Measurements from ENCODE around the gene TMEM60. TPM values are rescaled to one million over a fixed set of nuclear protein-coding genes. Genes with fewer than 3 reads are reported as not detected.
"Not testable (repeated sequence)": the region's sequence is repeated elsewhere in the genome, so short reads cannot be mapped to it uniquely, and the experiment has no call there.

TMEM60 gene
- total RNA-seq, 1 donor from 2014 or later = 10.6 TPM

GRCh38 chr7:77811516-77812289 is 13.5 kb upstream of the TMEM60 start:
- no peak for DNase-seq (ENCODE audit: low spot score)

GRCh38 chr7:77808517-77808916 is 10.3 kb upstream of the TMEM60 start:
- no peak for DNase-seq (ENCODE audit: low spot score)

- no peak for DNase-seq (ENCODE audit: low spot score)
Observed at GRCh38 chr7:77806425-77806824, 8.2 kb upstream of the TMEM60 start.

GRCh38 chr7:77802557-77803405 is 4.5 kb upstream of the TMEM60 start:
- no peak for DNase-seq (ENCODE audit: low spot score)

- DNase-seq (ENCODE audit: low spot score) = no peak
Observed at GRCh38 chr7:77800730-77801129, 2.5 kb upstream of the TMEM60 start.

- no peak for DNase-seq (ENCODE audit: low spot score)
Observed at GRCh38 chr7:77800158-77800557, 1.9 kb upstream of the TMEM60 start.

- peak; percentile 54 for DNase-seq (ENCODE audit: low spot score)
Observed at GRCh38 chr7:77799078-77799964, 1.1 kb upstream of the TMEM60 start.

- DNase-seq (ENCODE audit: low spot score) = peak; percentile 52
Observed at GRCh38 chr7:77797734-77798393, 370 bp downstream of the TMEM60 start.

GRCh38 chr7:77796960-77797359 is 1.3 kb downstream of the TMEM60 start:
- DNase-seq (ENCODE audit: low spot score) = no peak

GRCh38 chr7:77796109-77796508 is 2.1 kb downstream of the TMEM60 start:
- no peak for DNase-seq (ENCODE audit: low spot score)

GRCh38 chr7:77794000-77794399 is 4.2 kb downstream of the TMEM60 start:
- no peak for DNase-seq (ENCODE audit: low spot score)

GRCh38 chr7:77791956-77792355 is 6.3 kb downstream of the TMEM60 start:
- DNase-seq (ENCODE audit: low spot score) = no peak

- no peak for DNase-seq (ENCODE audit: low spot score)
Observed at GRCh38 chr7:77791336-77791735, 6.9 kb downstream of the TMEM60 start.

GRCh38 chr7:77788327-77788902 is 9.8 kb downstream of the TMEM60 start:
- no peak for DNase-seq (ENCODE audit: low spot score)

GRCh38 chr7:77786741-77787140 is 11.5 kb downstream of the TMEM60 start:
- DNase-seq (ENCODE audit: low spot score) = no peak

- DNase-seq (ENCODE audit: low spot score) = no peak
Observed at GRCh38 chr7:77786018-77786417, 12.2 kb downstream of the TMEM60 start.

- DNase-seq (ENCODE audit: low spot score) = not testable (repeated sequence)
Observed at GRCh38 chr7:77784426-77784825, 13.8 kb downstream of the TMEM60 start.

- no peak for DNase-seq (ENCODE audit: low spot score)
Observed at GRCh38 chr7:77783545-77783944, 14.7 kb downstream of the TMEM60 start.

GRCh38 chr7:77783111-77783510 is 15.1 kb downstream of the TMEM60 start:
- DNase-seq (ENCODE audit: low spot score) = no peak

GRCh38 chr7:77782383-77782782 is 15.9 kb downstream of the TMEM60 start:
- DNase-seq (ENCODE audit: low spot score) = no peak

GRCh38 chr7:77778535-77778934 is 19.7 kb downstream of the TMEM60 start:
- no peak for DNase-seq (ENCODE audit: low spot score)

Data from ureter (tissue), 1 donor.